OCI-LY7 (cell line): ENCODE measurements around the gene CARD8. TPM values are rescaled to one million over a fixed set of nuclear protein-coding genes. Genes with fewer than 3 reads are reported as not detected.
A peak's percentile ranks its signal among the peaks of the same experiment; 100 is the strongest.

Experiments used
- BruUV-seq: library from RNA; stranded (reverse); fragments of 400-500 nt; replicated peaks from 2 replicates; lab custom pipeline; 2021; lab: Mats Ljungman, UMichigan
- CTCF ChIA-PET: fragments of 300-600 bp; sonication (Branson Sonifier 250); formaldehyde crosslinking; loops from one replicate; lab custom pipeline; 2022; ENCODE audit warnings: antibody characterized with exemption; ENCODE audit not compliant: unreplicated experiment; lab: Charles Lee
- POLR2A ChIA-PET: fragments of 300-600 bp; sonication (Branson Sonifier 250); formaldehyde crosslinking; loops from one replicate; lab custom pipeline; 2022; ENCODE audit warnings: antibody characterized with exemption; lab: Charles Lee
- DNase-seq: peaks from one replicate; pipeline ENCODE4 v3.0.0-alpha.2; 2015; ENCODE audit warnings: low spot score
- H2AFZ ChIP-seq: fragments of 200-600 bp; sonication (generic), shearing (Covaris generic); 2 replicates; pipeline ENCODE4 v1.6.1; 2014; ENCODE audit warnings: mild to moderate bottlenecking, antibody characterized with exemption, low read length, moderate library complexity
- H3K27ac ChIP-seq: fragments of 200-600 bp; sonication (generic); 2 replicates; pipeline ENCODE4 v1.5.1; 2014; ENCODE audit warnings: mixed run types, low read depth, mild to moderate bottlenecking, moderate library complexity, low read length, inconsistent platforms; ENCODE audit not compliant: poor library complexity, severe bottlenecking
- H3K36me3 ChIP-seq: fragments of 200-600 bp; sonication (generic); 2 replicates; pipeline ENCODE4 v1.6.1; 2014; ENCODE audit warnings: mild to moderate bottlenecking, antibody characterized with exemption, low read length, moderate library complexity, mixed read lengths; ENCODE audit not compliant: insufficient read depth
- H3K4me1 ChIP-seq: fragments of 200-600 bp; sonication (generic); 2 replicates; pipeline ENCODE4 v1.5.1; 2014; ENCODE audit warnings: mild to moderate bottlenecking, low read length; ENCODE audit not compliant: insufficient read depth, poor library complexity, severe bottlenecking
- H3K4me2 ChIP-seq: fragments of 200-600 bp; sonication (generic); 2 replicates; pipeline ENCODE4 v1.6.1; 2014; ENCODE audit warnings: mild to moderate bottlenecking, low read length
- H3K4me3 ChIP-seq: fragments of 200-600 bp; sonication (generic); 2 replicates; pipeline ENCODE4 v1.5.1; 2014; ENCODE audit warnings: mild to moderate bottlenecking, low read depth, low read length; ENCODE audit not compliant: poor library complexity, severe bottlenecking
- H3K79me2 ChIP-seq: fragments of 200-600 bp; sonication (generic); 2 replicates; pipeline ENCODE4 v1.6.1; 2016; ENCODE audit warnings: low read depth, mild to moderate bottlenecking, low read length, moderate library complexity, mixed read lengths; ENCODE audit not compliant: insufficient read depth
- H3K9me2 ChIP-seq: fragments of 200-600 bp; sonication (generic); 2 replicates; pipeline ENCODE4 v1.6.1; 2016; ENCODE audit warnings: mild to moderate bottlenecking, low read length, mixed read lengths; ENCODE audit not compliant: insufficient read depth
- H3K9me3 ChIP-seq: fragments of 200-600 bp; sonication (generic); 2 replicates; pipeline ENCODE4 v1.6.1; 2014; ENCODE audit warnings: mild to moderate bottlenecking, mixed run types, low read length, mixed read lengths
- H4K20me1 ChIP-seq: fragments of 200-600 bp; sonication (generic); 2 replicates; pipeline ENCODE4 v1.6.1; 2014; ENCODE audit warnings: mild to moderate bottlenecking, antibody characterized with exemption, low read length, moderate library complexity, mixed read lengths; ENCODE audit not compliant: insufficient read depth
- CTCF ChIP-seq: fragments of 200-600 bp; sonication (generic); conservative IDR thresholded peaks from 2 replicates; pipeline ENCODE4 v1.5.1; 2014; ENCODE audit warnings: mild to moderate bottlenecking, antibody characterized with exemption, low read length, moderate library complexity, mixed read lengths
- EZH2phosphoT487 ChIP-seq: fragments of 200-600 bp; sonication (generic); IDR thresholded peaks from 2 replicates; pipeline ENCODE4 v1.6.1; 2018; ENCODE audit warnings: low read depth, borderline replicate concordance, mild to moderate bottlenecking, mixed run types, antibody characterized with exemption, low read length, moderate library complexity, mixed read lengths
- intact Hi-C: fragments of 100-400 bp; cut with micrococcal nuclease; formaldehyde crosslinking; loops from one replicate; pipeline ENCODE4 v1.10.0; 2022; ENCODE audit not compliant: unreplicated experiment
- total RNA-seq, 2 experiments: library from RNA; depleted of rRNA in 1 of 2; stranded (reverse); fragments of >200 nt in 1 of 2; shearing (Covaris generic) in 1 of 2; gene quantifications; 2 replicates each; pipeline ENCODE4 v1.2.3, GENCODE V29; 2014 to 2022

The CARD8 gene
- total RNA-seq, 2 experiments from 2014 or later: 51.0 to 56.1 TPM

GRCh38 chr19:48170817-48171347 lies 84.8 kb downstream of the CARD8 start:
- Histone ChIP-seq H3K27ac (peak overlapping the region; percentile 85), H3K4me2 (peak overlapping the region; percentile 96), H3K4me1 (peaks cover 30% of the 10 kb centered on the region), H2AFZ (peak overlapping the region; percentile 63; the same call in 1 of the 2 replicates), H3K4me3 (peak overlapping the region; percentile 98), H3K36me3 (peaks cover 47% of the 10 kb centered on the region), H4K20me1 (peaks cover 13% of the 10 kb centered on the region), H3K79me2 (peaks cover 56% of the 10 kb centered on the region), H3K9me3 (no peaks in the 10 kb centered on the region), H3K9me2 (no peaks in the 10 kb centered on the region)
- DNase-seq: peak; percentile 74
- BruUV-seq: no TSS peak
- CTCF ChIA-PET: interaction anchor here (0.6 to 0.9 kb wide), 2 partner anchors 14 to 33 kb away, joined by 3 to 4 read pairs; no protein-coding TSS in a partner anchor
- intact Hi-C loops: loop anchor here (1.0 kb wide), 1 partner anchor 15 kb away; no protein-coding TSS in a partner anchor
- POLR2A ChIA-PET: interaction anchor here (0.6 to 1.8 kb wide), 2 partner anchors 32 to 86 kb away, joined by 3 to 4 read pairs; no protein-coding TSS in a partner anchor
- TF ChIP-seq EZH2phosphoT487: no peak
- no peak for TF ChIP-seq CTCF

- POLR2A ChIA-PET: interaction anchor here (0.5 to 1.0 kb wide), 6 partner anchors 33 to 1304 kb away, joined by 3 to 8 read pairs (median 4); partner anchors contain the start of gene PLA2G4C
- H4K20me1 ChIP-seq: peaks cover 13% of the 10 kb centered on the region
- peak within 1 kb of the TSS; percentile 96 for H3K4me2 ChIP-seq
- peaks cover 30% of the 10 kb centered on the region for H3K4me1 ChIP-seq
- peak within 1 kb of the TSS; percentile 85 for H3K27ac ChIP-seq
- H2AFZ ChIP-seq: peak within 1 kb of the TSS; percentile 63; the same call in 1 of the 2 replicates
- H3K9me3 ChIP-seq: no peaks in the 10 kb centered on the region
- CTCF ChIA-PET: interaction anchor here (0.6 kb wide), 1 partner anchor 14 kb away, joined by 4 read pairs; no protein-coding TSS in a partner anchor
- no peaks in the 10 kb centered on the region for H3K9me2 ChIP-seq
- peak; percentile 94 for DNase-seq
- TF ChIP-seq EZH2phosphoT487 (no peak), CTCF (no peak)
- intact Hi-C loops: loop anchor here (1.0 kb wide), 1 partner anchor 16 kb away; no protein-coding TSS in a partner anchor
- peak within 1 kb of the TSS; percentile 98 for H3K4me3 ChIP-seq
- peaks cover 53% of the 10 kb centered on the region for H3K36me3 ChIP-seq
- no TSS peak for BruUV-seq
- H3K79me2 ChIP-seq: peaks cover 64% of the 10 kb centered on the region
Measured at GRCh38 chr19:48169939-48170803, 85.5 kb downstream of the CARD8 start, which contains the start of the genes LIG1 and ZSWIM9. Gene LIG1 (minus strand): TSS chr19:48170344. CDS start chr19:48165566, 4,778 bp downstream. Gene ZSWIM9 (plus strand): TSS chr19:48170680. CDS start chr19:48171803, 1,123 bp downstream.
